Neural crest cell (in vitro differentiated cells): ENCODE data around the gene SYT11. TPM values are rescaled to one million over a fixed set of nuclear protein-coding genes. Genes with fewer than 3 reads are reported as not detected.

Experiments used
- DNase-seq: peaks from one replicate; pipeline ENCODE4 v3.0.0; 2021; ENCODE audit warnings: low read depth, mixed read lengths, low spot score
- H3K27ac Mint-ChIP-seq: one replicate; pipeline ENCODE4 v1.8.0; 2021; ENCODE audit warnings: mild to moderate bottlenecking, mixed read lengths; ENCODE audit not compliant: unreplicated experiment
- H3K27me3 Mint-ChIP-seq: 2 replicates; pipeline ENCODE4 v1.8.0; 2021; ENCODE audit warnings: low read depth, mild to moderate bottlenecking, mixed read lengths
- H3K36me3 Mint-ChIP-seq: 2 replicates; pipeline ENCODE4 v1.8.0; 2021; ENCODE audit warnings: low read depth, mild to moderate bottlenecking, mixed read lengths
- H3K4me1 Mint-ChIP-seq: 2 replicates; pipeline ENCODE4 v1.8.0; 2021; ENCODE audit warnings: mixed read lengths
- H3K4me3 Mint-ChIP-seq: one replicate; pipeline ENCODE4 v1.8.0; 2021; ENCODE audit warnings: mild to moderate bottlenecking, mixed read lengths
- H3K9me3 Mint-ChIP-seq: 2 replicates; pipeline ENCODE4 v1.8.0; 2021; ENCODE audit warnings: mixed read lengths
- total RNA-seq: library from RNA; stranded (reverse); gene quantifications from 2 replicates; pipeline ENCODE4 v1.2.1, GENCODE V29; 2021
- TF ChIP-seq, protein P1 (sequence below): fragments of 200-600 bp; sonication (generic); conservative IDR thresholded peaks from 2 replicates; pipeline ENCODE4 v1.5.0; 2021; ENCODE audit warnings: antibody characterized with exemption, mild to moderate bottlenecking

Gene SYT11
- total RNA-seq, 1 donor from 2014 or later: 19.8 TPM

DNA sequence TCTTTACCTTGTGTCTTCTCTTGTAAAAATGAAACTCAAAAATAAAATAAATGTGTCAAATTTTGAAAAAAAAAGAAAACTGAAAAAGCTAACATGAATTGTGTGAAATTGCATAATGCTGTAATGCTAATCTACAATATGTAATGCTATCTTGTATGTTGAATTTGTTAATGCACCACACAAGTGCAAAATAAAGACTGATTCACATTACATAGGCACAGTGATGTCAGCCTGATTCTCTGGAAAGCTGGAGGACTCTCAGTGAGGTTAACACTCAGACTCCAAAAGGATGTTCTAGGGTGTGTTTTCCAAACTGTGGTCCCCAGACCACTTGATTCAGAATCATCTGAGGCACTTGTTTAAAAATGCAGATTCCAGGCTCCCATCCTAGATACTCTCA is 25.6 kb downstream of the SYT11 start:
- Mint-ChIP-seq H3K36me3 (no peaks in the 10 kb centered on the region), H3K4me1 (peaks cover 9% of the 10 kb centered on the region), H3K27me3 (no peaks in the 10 kb centered on the region), H3K9me3 (no peaks in the 10 kb centered on the region), H3K4me3 (no peak overlapping the region), H3K27ac (no peak overlapping the region)
- no peak for DNase-seq
- TF ChIP-seq, protein P1, sequence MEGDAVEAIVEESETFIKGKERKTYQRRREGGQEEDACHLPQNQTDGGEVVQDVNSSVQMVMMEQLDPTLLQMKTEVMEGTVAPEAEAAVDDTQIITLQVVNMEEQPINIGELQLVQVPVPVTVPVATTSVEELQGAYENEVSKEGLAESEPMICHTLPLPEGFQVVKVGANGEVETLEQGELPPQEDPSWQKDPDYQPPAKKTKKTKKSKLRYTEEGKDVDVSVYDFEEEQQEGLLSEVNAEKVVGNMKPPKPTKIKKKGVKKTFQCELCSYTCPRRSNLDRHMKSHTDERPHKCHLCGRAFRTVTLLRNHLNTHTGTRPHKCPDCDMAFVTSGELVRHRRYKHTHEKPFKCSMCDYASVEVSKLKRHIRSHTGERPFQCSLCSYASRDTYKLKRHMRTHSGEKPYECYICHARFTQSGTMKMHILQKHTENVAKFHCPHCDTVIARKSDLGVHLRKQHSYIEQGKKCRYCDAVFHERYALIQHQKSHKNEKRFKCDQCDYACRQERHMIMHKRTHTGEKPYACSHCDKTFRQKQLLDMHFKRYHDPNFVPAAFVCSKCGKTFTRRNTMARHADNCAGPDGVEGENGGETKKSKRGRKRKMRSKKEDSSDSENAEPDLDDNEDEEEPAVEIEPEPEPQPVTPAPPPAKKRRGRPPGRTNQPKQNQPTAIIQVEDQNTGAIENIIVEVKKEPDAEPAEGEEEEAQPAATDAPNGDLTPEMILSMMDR: no peak

DNA sequence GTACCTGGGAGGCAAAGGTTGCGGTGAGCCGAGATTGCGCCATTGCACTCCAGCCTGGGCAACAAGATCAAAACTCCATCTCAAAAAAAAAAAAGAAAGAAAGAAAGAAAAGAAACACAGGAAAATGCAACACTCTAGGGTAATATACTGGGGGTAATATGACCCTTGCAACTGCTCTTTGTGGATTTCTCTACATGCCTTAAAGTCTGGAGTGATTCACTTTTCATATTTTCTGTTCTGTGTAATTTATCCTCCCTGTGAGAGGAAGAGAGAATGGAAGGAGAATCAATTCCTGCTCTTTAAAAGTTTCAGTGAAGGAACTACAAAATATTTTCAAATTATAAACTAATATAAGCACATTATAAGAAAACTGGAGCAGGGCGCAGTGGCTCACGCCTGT is 29.1 kb downstream of the SYT11 start:
- H3K4me3 Mint-ChIP-seq: no peak overlapping the region
- H3K9me3 Mint-ChIP-seq: no peaks in the 10 kb centered on the region
- no peak overlapping the region for H3K27ac Mint-ChIP-seq
- no peak for DNase-seq
- peaks cover 11% of the 10 kb centered on the region for H3K4me1 Mint-ChIP-seq
- TF ChIP-seq, protein P1: no peak
- H3K27me3 Mint-ChIP-seq: no peaks in the 10 kb centered on the region
- H3K36me3 Mint-ChIP-seq: no peaks in the 10 kb centered on the region

DNA sequence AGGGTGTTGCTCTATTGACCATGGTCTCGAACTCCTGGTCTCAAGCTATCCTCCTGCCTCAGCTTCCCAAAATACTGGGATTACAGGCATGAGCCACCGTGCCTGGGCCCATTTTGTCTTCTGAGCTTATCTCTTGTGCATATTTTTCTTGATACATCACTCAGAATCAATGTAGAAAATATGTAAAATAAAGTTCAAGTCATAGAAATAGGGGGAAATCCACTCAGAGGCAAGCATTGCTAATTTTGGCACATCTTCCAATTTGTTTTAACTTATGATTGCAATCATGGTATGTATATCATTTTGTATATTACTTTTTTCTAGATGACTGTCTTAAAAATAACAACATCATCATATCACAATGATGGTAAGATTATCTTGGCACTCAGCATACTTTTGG is 30.2 kb downstream of the SYT11 start:
- Mint-ChIP-seq H3K9me3 (no peaks in the 10 kb centered on the region), H3K4me3 (no peak overlapping the region), H3K4me1 (peaks cover 4% of the 10 kb centered on the region)

DNA sequence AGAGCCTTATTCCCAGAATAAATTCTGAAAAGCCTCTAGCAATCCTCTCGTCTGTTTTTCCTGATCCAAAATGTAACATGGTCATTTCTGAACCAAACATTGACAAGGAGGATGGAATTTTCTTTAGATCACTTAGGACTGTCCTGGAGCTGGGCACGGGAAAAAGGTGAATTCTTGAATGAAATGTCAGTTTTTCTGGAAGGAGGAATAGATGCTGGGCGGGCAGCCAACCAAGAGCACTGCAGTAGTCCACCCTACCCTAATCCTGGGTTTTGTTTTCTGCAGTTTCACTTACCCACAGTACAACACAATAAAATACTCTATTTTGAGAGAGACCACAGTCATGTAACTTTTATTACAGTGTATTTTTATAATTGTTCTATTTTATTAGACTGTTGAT is 30.9 kb downstream of the SYT11 start:
- no peaks in the 10 kb centered on the region for H3K27me3 Mint-ChIP-seq
- H3K4me1 Mint-ChIP-seq: peaks cover 4% of the 10 kb centered on the region
- TF ChIP-seq, protein P1: no peak
- DNase-seq: no peak
- H3K9me3 Mint-ChIP-seq: no peaks in the 10 kb centered on the region
- no peak overlapping the region for H3K27ac Mint-ChIP-seq
- no peaks in the 10 kb centered on the region for H3K36me3 Mint-ChIP-seq
- no peak overlapping the region for H3K4me3 Mint-ChIP-seq

More for the DNA sequence above, 30.2 kb downstream of the SYT11 start:
- H3K27me3 Mint-ChIP-seq: no peaks in the 10 kb centered on the region
- no peak overlapping the region for H3K27ac Mint-ChIP-seq
- TF ChIP-seq, protein P1: no peak
- H3K36me3 Mint-ChIP-seq: no peaks in the 10 kb centered on the region
- no peak for DNase-seq

DNA sequence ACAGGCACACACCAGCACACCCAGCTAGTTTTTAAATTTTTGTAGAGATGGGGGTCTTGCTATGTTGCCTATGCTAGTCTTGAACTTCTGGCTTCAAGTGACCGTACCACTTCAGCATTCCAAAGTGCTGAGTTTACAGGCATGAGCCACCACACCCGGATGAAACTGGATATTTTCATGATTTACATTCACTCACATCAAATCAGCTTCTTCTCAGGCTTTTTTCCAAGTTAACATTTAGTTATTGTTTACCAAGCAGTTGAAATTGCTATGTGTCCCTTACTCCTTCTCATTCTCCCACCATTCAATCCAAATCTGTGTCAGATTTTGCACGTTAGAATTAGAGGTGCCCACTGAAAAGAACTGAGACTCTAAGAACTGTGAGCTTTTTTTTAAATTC is 33.4 kb downstream of the SYT11 start:
- Mint-ChIP-seq H3K4me1 (peaks cover 4% of the 10 kb centered on the region), H3K27ac (no peak overlapping the region), H3K27me3 (no peaks in the 10 kb centered on the region), H3K36me3 (peaks cover 5% of the 10 kb centered on the region), H3K4me3 (no peak overlapping the region), H3K9me3 (no peaks in the 10 kb centered on the region)
- no peak for DNase-seq
- TF ChIP-seq, protein P1: no peak
